Cardiac muscle cell (in vitro differentiated cells and primary cell): ENCODE results near the gene PSMD2. TPM values are rescaled to one million over a fixed set of nuclear protein-coding genes. Genes with fewer than 3 reads are reported as not detected.

ENCODE experiments used
- DNase-seq, 2 donors: peaks; one replicate each; pipeline versions ENCODE4 v3.0.0 to v3.0.0-alpha.2; 2010 to 2017; ENCODE audit warnings: low read depth in 1 of 2, low spot score in 1 of 2
- H3K27ac ChIP-seq: fragments of 200-600 bp; sonication (generic); 2 replicates; pipeline ENCODE4 v1.5.1; 2016
- H3K27me3 ChIP-seq: fragments of 200-600 bp; sonication (generic); 2 replicates; pipeline ENCODE4 v1.6.0; 2016; ENCODE audit warnings: control low read depth
- H3K36me3 ChIP-seq: fragments of 200-600 bp; sonication (generic); 2 replicates; pipeline ENCODE4 v1.5.1; 2016; ENCODE audit warnings: control low read depth
- H3K4me1 ChIP-seq: fragments of 200-600 bp; sonication (generic); 2 replicates; pipeline ENCODE4 v1.8.1; 2017; ENCODE audit warnings: low read depth, mild to moderate bottlenecking, mixed run types
- H3K4me3 ChIP-seq: fragments of 200-600 bp; sonication (generic); 2 replicates; pipeline ENCODE4 v1.5.1; 2016; ENCODE audit warnings: mild to moderate bottlenecking
- H3K9me3 ChIP-seq: fragments of 200-600 bp; sonication (generic); 2 replicates; pipeline ENCODE4 v1.5.1; 2017; ENCODE audit warnings: low read depth, mild to moderate bottlenecking, control low read depth
- polyA plus RNA-seq: library from polyadenylated mRNA; unstranded; fragments of >200 nt; fragmentation: Nextera tagmentation; extraction: Ambion mirVana; gene quantifications from 2 replicates; pipeline ENCODE4 v1.2.1, GENCODE V29; 2016
- total RNA-seq: library from RNA; depleted of rRNA; stranded (reverse); fragments of >200 nt; gene quantifications from 2 replicates; pipeline ENCODE4 v1.2.3, GENCODE V29; 2016
- TF ChIP-seq, protein P1 (sequence below): IDR thresholded peaks from 2 replicates; pipeline ENCODE4 v1.5.1; 2012; ENCODE audit warnings: low read depth, mild to moderate bottlenecking, low read length

Gene PSMD2
- total and polyA plus RNA-seq, 2 experiments from 2014 or later: 314 to 464 TPM

GRCh38 chr3:184275961-184276910, 22.8 kb upstream of the PSMD2 start, which contains the start of gene ECE2:
Gene ECE2, plus strand, starts transcription at chr3:184276022. Its CDS starts 132 bp downstream, at chr3:184276154.
- peaks cover 73% of the 10 kb centered on the region for H3K27me3 ChIP-seq
- H3K27ac ChIP-seq: no peak within 1 kb of the TSS
- peaks cover 9% of the 10 kb centered on the region for H3K4me1 ChIP-seq
- TF ChIP-seq, protein P1, sequence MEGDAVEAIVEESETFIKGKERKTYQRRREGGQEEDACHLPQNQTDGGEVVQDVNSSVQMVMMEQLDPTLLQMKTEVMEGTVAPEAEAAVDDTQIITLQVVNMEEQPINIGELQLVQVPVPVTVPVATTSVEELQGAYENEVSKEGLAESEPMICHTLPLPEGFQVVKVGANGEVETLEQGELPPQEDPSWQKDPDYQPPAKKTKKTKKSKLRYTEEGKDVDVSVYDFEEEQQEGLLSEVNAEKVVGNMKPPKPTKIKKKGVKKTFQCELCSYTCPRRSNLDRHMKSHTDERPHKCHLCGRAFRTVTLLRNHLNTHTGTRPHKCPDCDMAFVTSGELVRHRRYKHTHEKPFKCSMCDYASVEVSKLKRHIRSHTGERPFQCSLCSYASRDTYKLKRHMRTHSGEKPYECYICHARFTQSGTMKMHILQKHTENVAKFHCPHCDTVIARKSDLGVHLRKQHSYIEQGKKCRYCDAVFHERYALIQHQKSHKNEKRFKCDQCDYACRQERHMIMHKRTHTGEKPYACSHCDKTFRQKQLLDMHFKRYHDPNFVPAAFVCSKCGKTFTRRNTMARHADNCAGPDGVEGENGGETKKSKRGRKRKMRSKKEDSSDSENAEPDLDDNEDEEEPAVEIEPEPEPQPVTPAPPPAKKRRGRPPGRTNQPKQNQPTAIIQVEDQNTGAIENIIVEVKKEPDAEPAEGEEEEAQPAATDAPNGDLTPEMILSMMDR: no peak
- H3K4me3 ChIP-seq: no peak within 1 kb of the TSS
- DNase-seq: no peak
- no peaks in the 10 kb centered on the region for H3K36me3 ChIP-seq
- H3K9me3 ChIP-seq: no peaks in the 10 kb centered on the region

GRCh38 chr3:184277366-184277765, 21.7 kb upstream of the PSMD2 start:
- no peaks in the 10 kb centered on the region for H3K36me3 ChIP-seq
- H3K9me3 ChIP-seq: no peaks in the 10 kb centered on the region
- H3K27ac ChIP-seq: no peak overlapping the region
- H3K4me3 ChIP-seq: no peak overlapping the region
- DNase-seq: no peak
- TF ChIP-seq, protein P1: no peak
- H3K4me1 ChIP-seq: peaks cover 9% of the 10 kb centered on the region
- H3K27me3 ChIP-seq: peaks cover 73% of the 10 kb centered on the region

DNA sequence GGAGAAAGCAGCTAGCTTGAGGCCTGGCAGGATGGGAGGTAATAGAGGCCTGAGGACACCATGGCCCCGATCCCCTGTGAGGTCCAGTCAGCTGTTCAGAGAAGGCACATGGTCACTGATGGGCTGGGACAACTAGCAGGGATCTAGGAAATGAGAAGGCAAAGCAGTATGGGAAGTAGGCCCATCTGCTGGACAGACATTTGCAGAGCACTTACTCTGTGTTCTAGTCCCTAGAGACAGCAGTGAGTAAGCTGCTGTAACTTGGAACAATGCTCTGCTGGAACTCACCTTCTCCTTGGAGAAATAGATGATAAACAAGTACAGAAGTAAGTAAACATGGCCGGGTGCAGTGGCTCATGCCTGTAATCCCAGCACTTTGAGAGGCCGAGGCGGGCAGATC, 16.1 kb upstream of the PSMD2 start:
- H3K4me3 ChIP-seq: no peak overlapping the region
- no peaks in the 10 kb centered on the region for H3K36me3 ChIP-seq
- no peaks in the 10 kb centered on the region for H3K9me3 ChIP-seq
- H3K4me1 ChIP-seq: no peaks in the 10 kb centered on the region
- no peak overlapping the region for H3K27ac ChIP-seq
- TF ChIP-seq, protein P1: no peak
- H3K27me3 ChIP-seq: peaks cover 53% of the 10 kb centered on the region
- DNase-seq: no peak

DNA sequence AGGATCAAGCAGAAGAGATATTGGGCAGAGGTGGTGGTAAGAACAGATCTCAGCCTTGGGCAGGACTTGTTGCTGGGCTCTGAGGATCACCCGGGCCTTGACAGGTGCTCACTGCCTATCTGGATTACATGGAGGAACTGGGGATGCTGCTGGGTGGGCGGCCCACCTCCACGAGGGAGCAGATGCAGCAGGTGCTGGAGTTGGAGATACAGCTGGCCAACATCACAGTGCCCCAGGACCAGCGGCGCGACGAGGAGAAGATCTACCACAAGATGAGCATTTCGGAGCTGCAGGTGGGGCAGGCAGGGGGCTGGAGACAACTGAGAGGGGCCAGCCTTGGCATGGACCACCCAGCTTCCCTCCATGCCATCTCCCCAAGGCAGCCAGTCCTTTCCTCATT, 15.4 kb upstream of the PSMD2 start:
- no peaks in the 10 kb centered on the region for H3K9me3 ChIP-seq
- TF ChIP-seq, protein P1: no peak
- no peak overlapping the region for H3K4me3 ChIP-seq
- no peak for DNase-seq
- H3K27ac ChIP-seq: no peak overlapping the region
- no peaks in the 10 kb centered on the region for H3K4me1 ChIP-seq
- no peaks in the 10 kb centered on the region for H3K36me3 ChIP-seq
- H3K27me3 ChIP-seq: peaks cover 49% of the 10 kb centered on the region

DNA sequence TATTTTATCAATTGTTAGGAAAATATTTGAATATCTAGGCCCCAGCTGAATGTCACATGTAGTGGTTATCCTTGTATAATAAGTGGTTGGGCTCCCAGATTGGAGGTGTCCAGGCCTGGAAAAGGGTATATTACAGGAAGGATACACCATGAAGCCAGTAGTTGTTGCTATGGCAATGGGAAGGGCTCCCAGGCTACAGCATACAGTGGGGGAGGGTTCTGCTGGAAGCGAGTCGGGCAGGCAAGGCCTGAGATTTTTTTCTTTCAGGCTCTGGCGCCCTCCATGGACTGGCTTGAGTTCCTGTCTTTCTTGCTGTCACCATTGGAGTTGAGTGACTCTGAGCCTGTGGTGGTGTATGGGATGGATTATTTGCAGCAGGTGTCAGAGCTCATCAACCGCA, 14.3 kb upstream of the PSMD2 start:
- Histone ChIP-seq H3K27me3 (peaks cover 41% of the 10 kb centered on the region), H3K27ac (no peak overlapping the region), H3K36me3 (no peaks in the 10 kb centered on the region), H3K9me3 (no peaks in the 10 kb centered on the region), H3K4me3 (no peak overlapping the region), H3K4me1 (no peaks in the 10 kb centered on the region)
- TF ChIP-seq, protein P1: peak; percentile 64
- DNase-seq: peak; percentile 71 to 92
